Neural cell (in vitro differentiated cells): ENCODE measurements around the gene CALML4.

Experiments
- CTCF ChIP-seq: fragments of 450-650 bp; IDR thresholded peaks from 2 replicates; pipeline ENCODE4 v1.5.1; 2014; ENCODE audit warnings: antibody characterized with exemption, mild to moderate bottlenecking, moderate library complexity; ENCODE audit not compliant: poor library complexity, severe bottlenecking
- EP300 ChIP-seq: fragments of 450-650 bp; conservative IDR thresholded peaks from 2 replicates; pipeline ENCODE4 v1.6.1; 2014; ENCODE audit warnings: antibody characterized with exemption, mild to moderate bottlenecking, moderate library complexity; ENCODE audit not compliant: poor library complexity, severe bottlenecking
- EZH2 ChIP-seq: fragments of 200-600, 300-800 bp; shearing (Covaris generic), sonication (generic); IDR thresholded peaks from 2 replicates; pipeline ENCODE4 v1.6.1; 2014; ENCODE audit warnings: antibody characterized with exemption, low read length, borderline replicate concordance, mild to moderate bottlenecking; ENCODE audit not compliant: insufficient read depth, poor library complexity, severe bottlenecking

GRCh38 chr15:68208136-68208535 is 3.0 kb upstream of the CALML4 start:
- TF ChIP-seq CTCF = no peak
- TF ChIP-seq EZH2 = no peak
- no peak for TF ChIP-seq EP300
